NOMO-1 (cell line): ENCODE measurements around the gene ICAM2.
"Not testable (repeated sequence)": the region's sequence is repeated elsewhere in the genome, so short reads cannot be mapped to it uniquely, and the experiment has no call there.

Experiments used
- DNase-seq, 2 experiments: peaks; one replicate each; lab custom pipeline; 2025; ENCODE audit not compliant: unreplicated experiment in 2 of 2; lab: John Stamatoyannopoulos, UW

The ICAM2 gene

GRCh38 chr17:64045176-64045575 is 24.7 kb upstream of the ICAM2 start:
- DNase-seq: no peak

GRCh38 chr17:64042700-64043485 is 22.5 kb upstream of the ICAM2 start:
- no peak for DNase-seq

GRCh38 chr17:64041912-64042311 is 21.5 kb upstream of the ICAM2 start:
- no peak for DNase-seq

- no peak for DNase-seq
These were observed 19.8 kb upstream of the ICAM2 start for GRCh38 chr17:64040206-64040605.

GRCh38 chr17:64039106-64039400 is 18.6 kb upstream of the ICAM2 start:
- no peak for DNase-seq

- no peak for DNase-seq
These were observed 18.1 kb upstream of the ICAM2 start for GRCh38 chr17:64038331-64039105.

GRCh38 chr17:64037802-64038201 is 17.4 kb upstream of the ICAM2 start:
- no peak for DNase-seq

GRCh38 chr17:64037180-64037579 is 16.7 kb upstream of the ICAM2 start:
- no peak for DNase-seq

GRCh38 chr17:64036198-64036922 is 15.9 kb upstream of the ICAM2 start:
- no peak for DNase-seq

GRCh38 chr17:64032081-64032480 is 11.6 kb upstream of the ICAM2 start:
- no peak for DNase-seq

- DNase-seq: peak; percentile 52 to 55
These were observed 8.5 kb upstream of the ICAM2 start for GRCh38 chr17:64028874-64029464.

- peak; percentile 85 to 90 for DNase-seq
These were observed 5.4 kb upstream of the ICAM2 start for GRCh38 chr17:64025732-64026294.

GRCh38 chr17:64024781-64025731 is 4.6 kb upstream of the ICAM2 start:
- DNase-seq: no peak

GRCh38 chr17:64024215-64024654 is 3.8 kb upstream of the ICAM2 start:
- no peak for DNase-seq

- no peak for DNase-seq
These were observed 2.2 kb upstream of the ICAM2 start for GRCh38 chr17:64022611-64023063.

GRCh38 chr17:64019551-64019961 is 877 bp downstream of the ICAM2 start:
- DNase-seq: not testable (repeated sequence)

- no peak for DNase-seq
These were observed 3.0 kb downstream of the ICAM2 start for GRCh38 chr17:64017381-64017980.

GRCh38 chr17:64016974-64017373 is 3.5 kb downstream of the ICAM2 start:
- DNase-seq: no peak

- DNase-seq: no peak
These were observed 4.1 kb downstream of the ICAM2 start for GRCh38 chr17:64016231-64016784.
